Smooth muscle cell (in vitro differentiated cells): ENCODE results near the gene ZNF436. TPM values are rescaled to one million over a fixed set of nuclear protein-coding genes. Genes with fewer than 3 reads are reported as not detected.

Experiments
- polyA plus RNA-seq: library from polyadenylated mRNA; unstranded; fragments of >200 nt; fragmentation: Nextera tagmentation; extraction: Ambion mirVana; gene quantifications from 2 replicates; pipeline ENCODE4 v1.2.1, GENCODE V29; 2016
- total RNA-seq: library from RNA; depleted of rRNA; stranded (reverse); fragments of >200 nt; gene quantifications from 2 replicates; pipeline ENCODE4 v1.2.3, GENCODE V29; 2014

The ZNF436 gene
- total and polyA plus RNA-seq, 2 experiments from 2014 or later: 7.1 to 12.9 TPM

Other genes with a start within 250 kb of the ZNF436 start
- gene LUZP1, start 201.0 kb downstream of the ZNF436 start, total RNA-seq: 29.2 and 41.1 TPM in 2 replicates
- 39.2 and 54.5 TPM in 2 replicates for gene LUZP1, start 201.0 kb downstream of the ZNF436 start, polyA plus RNA-seq
- gene HTR1D, start 152.3 kb downstream of the ZNF436 start, total RNA-seq: 0.49 and 1.1 TPM in 2 replicates
- gene HTR1D, start 152.3 kb downstream of the ZNF436 start, polyA plus RNA-seq: 0.26 and 1.1 TPM in 2 replicates
- gene HNRNPR, start 25.6 kb downstream of the ZNF436 start, total RNA-seq: 99.9 and 120 TPM in 2 replicates
- gene HNRNPR, start 25.6 kb downstream of the ZNF436 start, polyA plus RNA-seq: 96.3 and 104 TPM in 2 replicates
- gene TCEA3, start 54.9 kb upstream of the ZNF436 start, total RNA-seq: 8.2 and 11.7 TPM in 2 replicates
- 16.1 and 19.2 TPM in 2 replicates for gene TCEA3, start 54.9 kb upstream of the ZNF436 start, polyA plus RNA-seq
- gene ASAP3, start 114.3 kb upstream of the ZNF436 start, total RNA-seq: 16.2 and 28.9 TPM in 2 replicates
- 14.8 and 16.3 TPM in 2 replicates for gene ASAP3, start 114.3 kb upstream of the ZNF436 start, polyA plus RNA-seq
- 0.63 and 1.2 TPM in 2 replicates for gene E2F2, start 161.4 kb upstream of the ZNF436 start, total RNA-seq
- 1.4 and 2.1 TPM in 2 replicates for gene E2F2, start 161.4 kb upstream of the ZNF436 start, polyA plus RNA-seq
- 629 and 752 TPM in 2 replicates for gene ID3, start 189.7 kb upstream of the ZNF436 start, total RNA-seq
- 929 and 1,018 TPM in 2 replicates for gene ID3, start 189.7 kb upstream of the ZNF436 start, polyA plus RNA-seq